Endometrium (tissue), 2 donors: ENCODE data around the gene FAM234B.

Source experiments
- FAIRE-seq: peaks from 2 replicates; lab custom pipeline; 2012; peaks lifted over from hg19 to GRCh38; lab: Jason Lieb, UNC
- donor health status: control.
- donor health status: control.

The FAM234B gene

DNA sequence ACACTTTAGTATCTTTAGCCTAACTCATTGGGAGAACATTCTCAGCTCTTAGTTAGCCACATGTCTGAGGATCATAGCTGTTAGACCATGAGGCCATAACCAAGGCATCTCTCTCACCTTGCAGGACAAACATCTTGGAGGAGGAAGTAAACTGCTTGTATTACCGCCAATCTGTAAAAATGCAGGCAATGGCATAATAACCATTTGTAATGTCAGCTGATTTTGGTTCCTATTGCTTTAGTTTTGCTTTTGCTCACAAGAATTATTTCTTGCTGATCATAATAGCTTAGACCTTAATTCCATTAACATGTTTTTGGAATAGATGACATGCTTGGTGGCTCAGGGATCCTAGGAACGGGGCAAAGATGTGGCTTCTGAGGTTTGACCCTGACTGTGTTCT, 75.6 kb downstream of the FAM234B start:
- FAIRE-seq, result no peak

DNA sequence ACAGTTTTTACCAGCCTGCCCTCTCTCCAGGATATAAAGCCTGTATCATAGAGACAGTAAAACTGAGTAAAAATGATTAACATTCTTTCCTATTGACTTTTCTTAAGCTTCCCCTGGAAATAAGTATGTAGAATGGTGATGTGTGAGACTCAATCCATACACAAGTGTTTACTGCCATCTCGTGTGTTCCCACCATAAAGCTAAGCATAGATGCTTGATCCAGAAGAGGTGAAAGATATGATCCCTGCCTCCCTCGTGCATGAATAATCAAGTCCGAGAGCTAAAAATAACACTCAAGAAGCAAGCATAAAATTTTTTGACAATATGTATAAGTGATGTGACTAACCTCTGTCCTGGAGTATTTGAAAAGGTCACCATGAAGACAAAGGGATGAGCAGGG, 76.2 kb downstream of the FAM234B start:
- FAIRE-seq, result no peak

DNA sequence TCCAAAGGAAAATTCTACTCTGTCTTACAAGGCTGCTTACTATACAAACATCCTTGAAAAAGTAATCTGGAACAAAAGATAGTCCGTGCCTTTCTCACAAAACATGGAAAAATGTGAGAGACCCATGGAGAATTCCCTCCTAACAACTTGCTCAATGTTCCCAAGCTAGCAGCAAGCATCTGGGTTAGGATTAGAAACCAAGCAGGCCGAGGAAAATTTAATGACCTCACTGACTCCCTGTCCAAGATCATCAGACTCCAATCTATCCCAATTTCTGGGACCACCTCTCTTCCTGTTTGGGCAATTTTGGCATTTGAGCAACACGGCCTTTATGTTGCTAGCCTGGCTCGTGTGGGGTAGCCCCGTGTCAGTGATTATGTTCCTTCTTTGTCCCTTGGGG, 77.4 kb downstream of the FAM234B start:
- no peak for FAIRE-seq

DNA sequence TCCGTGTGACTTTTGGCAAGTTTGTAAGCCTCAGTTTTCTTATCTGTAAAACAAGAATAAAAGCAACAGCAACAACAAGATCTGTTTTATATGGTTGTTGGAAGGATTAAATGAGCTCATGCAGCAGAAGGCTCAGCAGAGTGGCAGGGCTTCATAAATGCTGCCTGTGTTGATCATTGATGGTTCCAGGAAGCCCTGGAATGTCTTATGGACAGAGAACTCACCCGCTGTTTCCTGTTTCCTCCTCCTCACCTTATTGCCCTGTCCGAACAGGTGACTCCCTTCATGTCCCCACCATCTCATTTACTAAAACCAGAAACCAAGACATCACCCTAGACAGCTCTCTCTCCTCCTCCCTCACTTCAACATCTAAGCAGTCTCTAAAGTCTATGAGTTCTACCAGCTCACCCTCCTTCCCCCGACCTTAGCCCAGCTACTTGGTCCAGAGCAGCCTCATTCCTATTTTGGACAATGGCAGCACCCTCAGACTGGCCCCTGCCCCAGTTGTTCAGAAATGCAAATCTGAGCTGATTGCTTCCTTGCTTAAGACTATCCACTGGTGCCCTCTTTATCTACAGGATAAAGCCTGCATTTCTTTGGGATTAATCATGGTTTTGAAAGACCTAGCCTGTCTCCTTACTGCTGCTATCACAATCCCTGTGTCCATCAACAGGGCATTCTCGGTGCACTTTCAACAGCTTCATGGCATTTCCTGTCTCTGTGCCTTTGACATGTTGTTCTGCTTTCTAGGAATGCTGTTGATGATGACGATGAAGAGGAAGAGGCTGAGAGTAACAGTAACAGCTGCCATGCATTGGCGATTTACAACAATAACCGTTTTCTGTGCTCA, 80.7 kb downstream of the FAM234B start:
- no peak for FAIRE-seq

DNA sequence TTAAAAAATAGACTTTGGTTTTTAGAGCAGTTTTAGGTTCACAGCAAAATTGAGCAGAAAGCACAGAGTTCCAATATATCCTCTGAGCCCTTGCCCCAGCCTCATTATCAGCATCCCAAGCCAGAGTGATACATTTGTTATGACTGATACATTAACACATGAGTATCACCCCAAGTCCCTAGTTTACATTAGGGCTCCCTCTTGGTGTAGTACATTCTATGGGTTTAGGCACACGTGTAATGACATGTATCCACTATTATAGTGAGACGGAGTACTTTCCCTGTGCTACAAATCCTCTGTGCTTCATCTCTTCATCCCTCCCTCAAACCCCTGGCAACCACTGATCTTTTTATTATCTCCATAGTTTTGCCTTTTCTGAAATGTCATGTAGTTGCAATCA, 81.8 kb downstream of the FAM234B start:
- no peak for FAIRE-seq

DNA sequence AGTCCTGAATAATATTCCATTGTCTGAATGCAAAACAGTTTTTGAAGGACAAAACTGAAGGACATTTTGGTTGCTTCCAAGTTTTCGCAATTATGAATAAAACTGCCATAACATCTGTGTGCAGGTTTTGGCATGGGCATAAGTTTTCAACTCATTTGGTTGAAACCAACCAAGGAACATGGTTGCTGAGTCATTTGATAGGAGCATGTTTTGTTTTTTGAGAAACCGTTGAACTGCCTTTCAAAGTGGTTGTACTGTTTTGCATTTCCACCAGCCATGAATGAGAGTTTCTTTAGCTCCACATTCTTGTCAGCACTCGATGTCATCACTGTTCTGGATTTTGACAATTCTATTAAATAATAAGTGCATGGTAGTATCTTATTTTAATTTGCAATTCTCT, 82.3 kb downstream of the FAM234B start:
- no peak for FAIRE-seq

DNA sequence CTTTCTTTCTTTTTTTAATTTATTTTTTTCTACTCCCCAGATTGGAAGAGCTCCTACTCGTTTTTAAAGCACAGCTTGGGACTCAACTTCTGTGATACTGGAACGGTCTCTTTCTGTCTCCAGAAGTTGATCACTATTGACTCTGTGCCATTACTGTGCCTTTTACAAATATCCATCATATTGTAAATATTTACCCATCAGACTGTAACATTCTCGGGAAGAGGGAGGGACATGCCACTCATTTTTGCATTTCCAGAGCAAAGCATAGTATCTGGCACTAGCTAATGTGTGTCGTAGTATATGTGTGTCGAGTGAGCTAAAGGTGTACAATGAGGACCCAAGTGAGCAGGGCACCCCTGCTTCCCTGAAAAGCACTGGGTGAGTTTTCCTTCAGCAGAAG, 83.3 kb downstream of the FAM234B start:
- no peak for FAIRE-seq

DNA sequence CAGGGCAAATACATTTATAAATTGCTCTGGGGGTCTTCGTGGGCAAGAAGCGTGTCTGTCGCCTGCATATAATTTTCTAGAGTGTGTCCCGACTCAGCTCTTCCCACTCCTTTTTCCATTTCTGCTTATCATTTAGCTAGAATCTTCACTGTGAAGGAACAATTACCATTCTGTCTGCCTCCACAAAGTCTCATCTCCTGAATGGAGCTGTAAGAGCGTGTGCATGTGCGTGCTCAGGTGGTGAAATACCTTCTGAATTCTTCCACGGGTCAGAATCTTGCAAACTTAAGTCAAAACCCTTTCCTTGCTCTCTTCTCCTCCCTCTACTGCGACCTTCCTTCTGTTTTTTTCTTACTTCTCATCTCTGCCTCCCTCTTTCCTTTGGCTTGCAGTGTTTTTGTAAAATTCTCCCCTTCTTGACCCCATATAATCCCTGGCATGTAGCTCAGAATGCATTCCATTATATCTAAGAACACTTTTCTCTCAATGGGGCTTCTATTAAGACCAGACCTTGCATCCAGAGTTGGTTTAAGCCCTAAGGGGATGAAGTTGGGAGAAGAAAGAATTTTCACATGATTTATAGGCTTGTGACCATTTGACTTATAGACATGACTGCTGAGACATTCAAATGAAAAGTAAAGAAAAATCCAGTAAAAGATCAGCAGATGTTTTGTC, 84.2 kb downstream of the FAM234B start:
- FAIRE-seq, result no peak

DNA sequence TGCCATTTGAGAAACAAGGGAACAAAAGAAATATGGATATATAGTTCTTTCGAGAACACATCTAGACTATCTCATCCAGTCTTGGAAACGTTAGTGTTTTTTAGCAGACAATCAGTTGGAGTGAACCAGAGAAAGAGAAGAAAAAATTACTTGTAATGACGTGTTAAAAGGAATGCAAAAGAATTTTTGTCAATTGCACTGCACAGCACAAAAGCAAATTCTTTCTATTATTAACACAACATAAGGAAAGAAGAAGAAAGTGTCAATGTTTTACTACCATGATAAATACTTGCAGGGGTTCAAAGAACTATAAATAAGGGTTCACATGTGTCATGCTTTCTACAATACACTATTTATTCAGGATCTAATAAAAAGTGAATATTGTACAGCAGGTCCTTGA, 86.8 kb downstream of the FAM234B start:
- no peak for FAIRE-seq
